Right forelimb (tissue), 1 donor: ENCODE data around the gene C7orf25.
A peak's percentile ranks its signal among the peaks of the same experiment; 100 is the strongest.

ENCODE experiments used
- DNase-seq: peaks from one replicate; pipeline ENCODE4 v3.0.0-alpha.2; 2018

Gene C7orf25

GRCh38 chr7:42911454-42912447 lies at the start of gene C7orf25:
Gene C7orf25, minus strand, starts transcription at chr7:42912070. Its CDS starts 1,170 bp downstream, at chr7:42910900.
- peak; percentile 97 for DNase-seq

- no peak for DNase-seq
These were observed 49.3 kb upstream of the C7orf25 start for GRCh38 chr7:42961170-42961569.

GRCh38 chr7:42960762-42961161 lies 48.9 kb upstream of the C7orf25 start:
- DNase-seq, result no peak

GRCh38 chr7:42959549-42959948 lies 47.7 kb upstream of the C7orf25 start:
- DNase-seq, result no peak

- DNase-seq, result no peak
These were observed 44.2 kb upstream of the C7orf25 start for GRCh38 chr7:42956062-42956461.

GRCh38 chr7:42953994-42954393 lies 42.1 kb upstream of the C7orf25 start:
- no peak for DNase-seq

- no peak for DNase-seq
These were observed 40.5 kb upstream of the C7orf25 start for GRCh38 chr7:42952328-42952727.

GRCh38 chr7:42950417-42950816 lies 38.5 kb upstream of the C7orf25 start:
- DNase-seq, result no peak

GRCh38 chr7:42947521-42947920 lies 35.7 kb upstream of the C7orf25 start:
- no peak for DNase-seq

GRCh38 chr7:42946627-42946950 lies 34.7 kb upstream of the C7orf25 start:
- no peak for DNase-seq

- DNase-seq, result no peak
These were observed 34.2 kb upstream of the C7orf25 start for GRCh38 chr7:42945821-42946626.

- DNase-seq, result peak; percentile 88
These were observed 29.3 kb upstream of the C7orf25 start for GRCh38 chr7:42940985-42941847.

- no peak for DNase-seq
These were observed 27.8 kb upstream of the C7orf25 start for GRCh38 chr7:42939457-42940240.

GRCh38 chr7:42935861-42936260 lies 24.0 kb upstream of the C7orf25 start:
- no peak for DNase-seq

- no peak for DNase-seq
These were observed 22.4 kb upstream of the C7orf25 start for GRCh38 chr7:42934291-42934690.

GRCh38 chr7:42932811-42933591 lies 21.1 kb upstream of the C7orf25 start:
- peak; percentile 51 for DNase-seq

- DNase-seq, result peak; percentile 94
These were observed 20.2 kb upstream of the C7orf25 start, which contains the start of the genes MRPL32 and PSMA2 for GRCh38 chr7:42931834-42932651. Gene MRPL32, plus strand, starts transcription at chr7:42932376. Its CDS starts 11 bp downstream, at chr7:42932387. Gene PSMA2, minus strand, starts transcription at chr7:42932174. Its CDS starts 16 bp downstream, at chr7:42932158.

- no peak for DNase-seq
These were observed 19.6 kb upstream of the C7orf25 start for GRCh38 chr7:42931447-42931833.

- no peak for DNase-seq
These were observed 19.0 kb upstream of the C7orf25 start for GRCh38 chr7:42930889-42931288.

- DNase-seq, result no peak
These were observed 17.6 kb upstream of the C7orf25 start for GRCh38 chr7:42929449-42929848.
